ENCODE measurements around the gene MTUS2.

DNA sequence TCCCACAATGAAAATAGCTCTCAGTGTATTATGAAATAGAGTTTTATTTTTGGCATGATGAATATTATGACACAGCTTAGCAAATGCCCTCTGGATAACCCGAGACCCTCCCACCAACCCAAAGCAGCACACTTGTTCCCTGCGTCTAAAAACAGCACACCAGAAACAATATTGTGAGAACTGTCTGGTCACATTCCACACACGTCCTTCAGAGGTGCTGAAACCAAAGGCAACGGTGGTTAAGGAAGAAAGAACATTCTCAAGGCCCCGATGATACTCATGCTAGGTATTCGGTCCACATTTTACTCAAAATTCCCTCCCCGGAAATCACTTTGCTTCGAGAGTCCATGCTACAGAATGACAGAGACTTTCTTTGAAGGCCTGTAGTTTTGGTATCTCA is 618.6 kb downstream of the MTUS2 start:
- TF ChIP-seq SPI1 (IDR thresholded peaks at IDR 0.05; ENCODE audit: borderline replicate concordance, low read depth, low read length) (no peak), SAFB2 (IDR thresholded peaks at IDR 0.05; ENCODE audit: borderline replicate concordance, low read depth, low read length, severe bottlenecking) (no peak), GABPB1 (CRISPR knock-in tag; IDR thresholded peaks at IDR 0.05) (no peak), CTCF (IDR thresholded peaks at IDR 0.05 in 2 of 3, conservative IDR thresholded peaks at IDR 0.05 in 1 of 3; ENCODE audit: insufficient read depth in 2 of 3, low read depth in 1 of 3, low read length in 3 of 3) (no peak), ATF3 (IDR thresholded peaks at IDR 0.05) (no peak), ATF3 (CRISPR knock-in tag; conservative IDR thresholded peaks at IDR 0.05) (no peak), CREM (IDR thresholded peaks at IDR 0.05; ENCODE audit: low read depth) (no peak), EGR1 (conservative IDR thresholded peaks at IDR 0.05) (no peak), ESRRA (IDR thresholded peaks at IDR 0.05; ENCODE audit: borderline replicate concordance, low read depth) (no peak), ZNF347 (CRISPR knock-in tag; IDR thresholded peaks at IDR 0.05; ENCODE audit: low read depth) (no peak), ZNF778 (CRISPR knock-in tag; IDR thresholded peaks at IDR 0.05) (no peak), SMAD3 (CRISPR knock-in tag; conservative IDR thresholded peaks at IDR 0.05) (no peak), POLR2A (conservative IDR thresholded peaks at IDR 0.05) (no peak), EZH2 (IDR thresholded peaks at IDR 0.05; ENCODE audit: borderline replicate concordance, low read depth, low read length) (no peak), ZNF124 (CRISPR knock-in tag; IDR thresholded peaks at IDR 0.05) (no peak)

All from K562 (cell line).